ENCODE results near the gene PPARG.
"Not testable (repeated sequence)": the region's sequence is repeated elsewhere in the genome, so short reads cannot be mapped to it uniquely, and the experiment has no call there.

PPARG gene

DNA sequence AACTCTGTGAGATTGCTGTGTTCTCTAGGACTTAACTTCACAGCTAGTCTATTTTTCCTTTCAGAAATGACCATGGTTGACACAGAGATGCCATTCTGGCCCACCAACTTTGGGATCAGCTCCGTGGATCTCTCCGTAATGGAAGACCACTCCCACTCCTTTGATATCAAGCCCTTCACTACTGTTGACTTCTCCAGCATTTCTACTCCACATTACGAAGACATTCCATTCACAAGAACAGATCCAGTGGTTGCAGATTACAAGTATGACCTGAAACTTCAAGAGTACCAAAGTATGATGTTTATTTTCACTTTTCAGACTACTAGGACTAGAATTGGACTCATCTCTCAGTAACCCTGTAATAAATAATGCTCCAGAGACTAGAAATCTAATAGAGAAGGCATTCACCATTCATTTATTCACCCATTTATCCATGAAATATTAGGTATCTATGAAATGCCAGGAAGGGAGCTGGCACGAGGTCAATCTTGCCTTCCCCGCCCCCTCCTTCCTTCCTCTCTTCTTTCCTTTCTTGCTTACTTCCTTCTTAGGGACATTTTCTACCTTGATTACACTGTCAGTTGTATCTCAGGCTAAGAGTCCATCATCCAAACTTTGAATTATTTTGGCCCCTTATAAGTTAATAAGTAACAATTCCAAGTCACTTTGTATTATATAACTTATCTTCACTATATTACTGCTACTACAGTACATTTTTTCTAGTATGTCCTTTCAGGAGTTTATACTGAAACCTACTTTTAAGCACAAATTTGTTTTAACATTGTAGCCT is 91.0 kb downstream of the PPARG start:
- no peak for DNase-seq (ENCODE audit: low read depth in 2 of 2)

- no peak for DNase-seq (ENCODE audit: low read depth in 2 of 2)
These were observed 91.6 kb downstream of the PPARG start for GRCh38 chr3:12380461-12380860.

GRCh38 chr3:12381199-12381598 is 92.3 kb downstream of the PPARG start:
- DNase-seq (ENCODE audit: low read depth in 2 of 2): no peak

DNA sequence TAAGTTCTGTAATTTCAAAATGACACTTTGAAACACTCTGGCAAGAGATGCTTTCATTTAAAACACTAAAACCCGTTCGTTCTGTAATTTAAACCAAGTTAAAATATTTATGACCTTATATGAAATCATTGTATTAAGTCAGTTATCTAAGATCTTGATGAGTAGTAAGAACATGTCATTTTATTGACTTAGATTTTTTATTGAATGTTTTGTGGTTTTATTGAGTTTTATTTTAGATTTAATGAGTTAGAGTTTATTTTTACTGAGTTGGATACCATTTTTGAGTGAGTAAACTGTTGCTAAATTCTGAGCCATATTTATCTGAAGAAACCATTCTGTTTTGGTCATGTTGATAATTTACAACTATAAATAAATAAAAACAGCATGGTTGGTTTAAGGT is 94.3 kb downstream of the PPARG start:
- DNase-seq (ENCODE audit: low read depth in 2 of 2): no peak

GRCh38 chr3:12384451-12385233 is 95.8 kb downstream of the PPARG start:
- no peak for DNase-seq (ENCODE audit: low read depth in 2 of 2)

DNA sequence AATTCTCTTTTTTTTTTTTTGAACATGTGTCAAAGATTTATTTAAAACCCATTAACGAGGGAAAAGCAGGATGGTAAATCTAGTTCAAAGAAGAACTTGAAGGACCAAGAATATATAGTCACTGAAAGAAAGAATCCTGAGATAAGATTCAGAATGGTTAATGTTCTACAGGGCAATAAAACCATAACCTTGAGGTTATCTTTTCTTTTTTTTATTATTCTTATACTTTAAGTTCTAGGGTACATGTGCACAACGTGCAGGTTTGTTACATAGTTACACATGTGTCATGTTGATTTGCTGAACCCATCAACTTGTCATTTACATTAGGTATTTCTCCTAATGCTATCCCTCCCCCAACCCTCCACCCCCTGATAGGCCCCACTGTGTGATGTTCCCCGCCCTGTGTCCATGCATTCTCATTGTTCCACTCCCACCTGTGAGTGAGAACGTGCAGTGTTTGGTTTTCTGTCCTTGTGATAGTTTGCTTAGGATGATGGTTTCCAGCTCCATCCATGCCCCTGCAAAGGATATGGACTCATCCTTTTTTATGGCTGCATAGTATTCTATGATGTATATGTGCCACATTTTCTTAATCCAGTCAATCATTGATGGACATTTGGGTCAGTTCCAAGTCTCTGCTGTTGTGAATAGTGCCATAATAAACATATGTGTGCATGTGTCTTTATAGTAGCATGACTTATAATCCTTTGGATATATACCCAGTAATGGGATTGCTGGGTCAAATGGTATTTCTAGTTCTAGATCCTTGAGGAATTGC is 97.8 kb downstream of the PPARG start:
- DNase-seq (ENCODE audit: low read depth in 2 of 2): not testable (repeated sequence)

DNA sequence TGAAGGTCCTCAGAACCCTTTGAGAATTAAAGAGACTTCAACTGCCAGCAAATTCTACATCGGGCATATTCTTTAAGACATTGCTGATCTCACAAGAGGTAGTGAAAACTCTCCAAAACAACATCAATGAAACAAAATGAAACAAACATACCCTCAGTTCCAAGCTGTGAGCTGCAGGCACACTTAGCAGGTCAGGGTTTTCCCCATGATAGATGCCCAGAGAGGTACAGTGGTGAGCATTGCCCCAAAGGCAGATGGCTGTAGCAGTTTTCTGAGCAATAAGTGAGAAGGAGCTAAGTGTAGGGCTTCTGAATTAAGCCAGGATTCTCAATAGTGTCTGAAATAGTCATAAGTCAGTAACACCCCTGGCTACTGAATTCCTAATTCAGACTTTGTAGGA is 99.3 kb downstream of the PPARG start:
- no peak for DNase-seq (ENCODE audit: low read depth in 2 of 2)

GRCh38 chr3:12392101-12392878 is 103.4 kb downstream of the PPARG start:
- DNase-seq (ENCODE audit: low read depth in 2 of 2): no peak

GRCh38 chr3:12393894-12394293 is 105.0 kb downstream of the PPARG start:
- no peak for DNase-seq (ENCODE audit: low read depth in 2 of 2)

- DNase-seq (ENCODE audit: low read depth in 2 of 2): no peak
These were observed 105.8 kb downstream of the PPARG start for GRCh38 chr3:12394569-12395271.

GRCh38 chr3:12395349-12396012 is 106.6 kb downstream of the PPARG start:
- no peak for DNase-seq (ENCODE audit: low read depth in 2 of 2)

DNA sequence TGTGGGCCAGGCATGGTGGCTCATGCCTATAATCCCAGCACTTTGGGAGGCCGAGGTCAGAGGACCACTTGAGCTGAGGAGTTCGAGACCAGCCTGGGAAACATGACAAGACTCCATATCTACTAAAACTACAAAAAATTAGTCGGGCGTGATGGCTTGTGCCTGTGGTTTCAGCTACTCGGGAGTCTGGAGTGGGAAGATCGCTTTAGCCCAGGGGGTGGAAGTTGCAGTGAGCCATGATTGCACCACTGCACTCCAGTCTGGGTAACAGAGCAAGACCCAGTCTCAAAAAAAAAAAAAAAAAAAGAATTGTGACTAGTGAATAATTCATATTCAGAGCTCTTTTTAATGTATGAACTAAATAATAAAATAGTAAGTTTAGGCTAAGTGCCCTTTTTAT is 107.6 kb downstream of the PPARG start:
- no peak for DNase-seq (ENCODE audit: low read depth in 2 of 2)

GRCh38 chr3:12399226-12399625 is 110.4 kb downstream of the PPARG start:
- DNase-seq (ENCODE audit: low read depth in 2 of 2): no peak

DNA sequence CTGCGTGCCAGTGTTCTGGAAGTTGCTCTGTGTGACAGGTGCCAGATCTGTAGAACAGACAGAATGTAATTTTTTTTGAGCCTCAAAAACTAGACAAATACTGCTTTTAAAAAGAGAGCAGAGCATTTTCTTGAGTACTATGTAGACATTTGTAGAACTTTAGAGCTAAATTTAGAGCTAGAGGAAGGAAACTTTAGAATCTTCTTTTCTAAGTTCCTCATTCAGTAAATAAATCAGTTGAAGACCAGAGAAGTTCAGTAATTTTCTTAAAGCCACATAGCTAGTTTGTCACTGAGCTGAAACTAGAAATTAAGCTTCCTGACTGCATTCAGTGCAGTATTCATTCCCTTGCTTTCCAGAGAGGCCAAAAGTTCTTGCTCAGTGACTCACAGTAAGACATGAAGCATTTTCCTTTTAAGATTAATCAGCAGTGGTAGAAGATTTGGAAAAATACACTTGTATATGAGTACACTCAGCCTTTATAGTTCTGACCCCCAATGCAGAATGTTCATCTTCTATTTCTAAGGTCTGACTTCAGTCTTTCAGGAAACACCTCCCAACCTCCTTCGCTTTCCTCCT is 111.8 kb downstream of the PPARG start:
- no peak for DNase-seq (ENCODE audit: low read depth in 2 of 2)

GRCh38 chr3:12401208-12401607 is 112.3 kb downstream of the PPARG start:
- DNase-seq (ENCODE audit: low read depth in 2 of 2): no peak

GRCh38 chr3:12405432-12406272 is 116.8 kb downstream of the PPARG start:
- DNase-seq (ENCODE audit: low read depth in 2 of 2): no peak

DNA sequence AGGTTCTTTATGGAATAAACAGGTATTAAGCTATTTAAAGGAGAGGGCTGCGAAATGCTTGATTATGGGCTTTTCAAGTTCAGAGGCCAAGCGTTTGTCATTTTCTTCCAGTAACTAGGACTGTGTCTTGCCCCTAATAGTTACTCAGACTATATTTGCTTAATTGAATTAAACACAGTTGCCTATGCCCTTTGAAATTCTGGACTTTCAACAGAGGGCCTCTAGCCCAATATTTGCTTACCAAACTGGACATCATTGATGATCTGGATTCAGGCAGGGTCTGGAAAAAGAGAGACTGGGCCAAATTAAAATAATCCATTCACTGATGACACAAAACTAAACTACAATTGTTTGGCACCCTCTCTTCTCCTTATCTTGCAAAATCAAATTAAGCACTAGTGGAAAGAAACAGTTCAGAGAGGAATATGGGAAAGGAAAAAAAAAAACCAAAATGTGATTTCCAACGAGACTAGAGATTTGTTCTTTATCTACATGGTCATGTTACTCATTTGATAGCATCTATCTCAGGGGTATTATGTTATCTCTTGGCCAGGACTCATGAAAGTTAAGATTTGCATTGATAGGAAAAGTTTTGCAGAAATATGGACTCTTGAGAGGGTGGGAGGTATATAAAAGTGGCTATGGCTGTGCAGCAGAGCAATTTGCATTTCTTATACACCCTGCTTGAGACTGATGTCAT is 120.3 kb downstream of the PPARG start:
- DNase-seq (ENCODE audit: low read depth in 2 of 2): no peak
